Glomerular endothelial cell (primary cell): ENCODE results near the gene POLR2J. TPM values are rescaled to one million over a fixed set of nuclear protein-coding genes. Genes with fewer than 3 reads are reported as not detected.
"Not testable (repeated sequence)": the region's sequence is repeated elsewhere in the genome, so short reads cannot be mapped to it uniquely, and the experiment has no call there.

Source experiments
- DNase-seq: peaks from one replicate; pipeline ENCODE4 v3.0.0-alpha.2; 2011; ENCODE audit warnings: low read depth, low spot score; ENCODE audit errors: extremely low read depth
- total RNA-seq: library from RNA; depleted of rRNA; stranded (reverse); fragments of >200 nt; gene quantifications from 2 replicates; pipeline ENCODE4 v1.2.3, GENCODE V29; 2015

The POLR2J gene
- total RNA-seq, 1 donor from 2014 or later, result 50.5 TPM

- DNase-seq, result no peak
These were observed 10.9 kb downstream of the POLR2J start for GRCh38 chr7:102467581-102468477.

- DNase-seq, result no peak
These were observed 12.6 kb downstream of the POLR2J start for GRCh38 chr7:102466097-102466496.

GRCh38 chr7:102464577-102465280 is 14.0 kb downstream of the POLR2J start, which contains the start of the genes ALKBH4 and LRWD1:
Gene ALKBH4, minus strand, starts transcription at chr7:102464863. Its CDS starts 27 bp downstream, at chr7:102464836.
Gene LRWD1, plus strand, starts transcription at chr7:102464984. Its CDS starts 97 bp downstream, at chr7:102465081.
- no peak for DNase-seq

GRCh38 chr7:102463841-102464576 is 14.7 kb downstream of the POLR2J start:
- no peak for DNase-seq

GRCh38 chr7:102460467-102460866 is 18.3 kb downstream of the POLR2J start:
- DNase-seq, result no peak

DNA sequence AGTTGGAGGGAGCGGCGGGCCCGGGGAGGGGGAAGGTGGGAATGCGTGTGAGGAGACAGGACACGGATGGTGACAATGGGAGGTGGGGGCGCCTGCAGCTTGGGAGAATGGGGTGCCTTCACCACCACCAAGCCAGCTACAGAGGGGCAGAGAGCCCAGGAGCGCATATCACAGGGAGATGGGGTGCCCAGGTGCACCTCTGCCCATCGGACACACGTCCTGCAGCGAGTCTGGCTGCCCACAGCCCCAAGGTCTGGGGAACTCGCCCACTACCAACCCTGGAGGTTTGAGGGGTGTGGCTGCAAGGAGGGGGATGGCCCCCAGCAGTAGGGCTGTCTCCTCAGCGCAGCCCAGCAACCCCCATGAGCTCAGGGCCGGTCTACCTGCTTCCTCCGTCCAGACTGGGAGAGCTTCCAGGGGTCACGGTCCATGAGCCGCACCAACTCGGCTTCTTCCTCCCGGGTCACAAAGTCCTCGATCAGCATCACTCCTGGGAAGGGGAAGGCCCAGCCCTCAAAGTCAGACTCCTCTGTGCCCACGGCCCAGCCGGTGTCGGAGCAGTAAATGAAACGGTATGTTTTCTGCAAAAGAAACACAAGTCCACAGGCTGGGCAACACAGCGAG is 19.4 kb downstream of the POLR2J start:
- no peak for DNase-seq

- no peak for DNase-seq
These were observed 21.3 kb downstream of the POLR2J start for GRCh38 chr7:102457352-102457924.

DNA sequence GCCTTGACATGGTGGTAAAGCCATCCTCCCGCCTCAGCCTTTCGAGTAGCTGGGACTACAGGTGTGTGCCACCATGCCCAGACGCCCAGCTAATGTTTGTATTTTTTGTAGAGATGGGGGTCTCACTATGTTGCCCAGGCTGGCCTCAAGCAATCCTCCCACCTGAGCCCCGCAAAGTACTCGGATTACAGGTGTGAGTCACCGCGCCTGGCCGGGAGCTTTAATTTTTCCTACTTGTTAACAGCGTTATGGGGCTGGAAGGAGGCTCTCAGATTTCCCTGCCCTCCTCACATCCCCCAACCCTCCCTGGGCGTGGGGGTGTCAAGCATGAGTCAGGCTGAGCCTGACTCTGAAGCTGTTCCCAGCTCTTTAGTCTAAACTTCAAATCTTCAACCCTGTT is 22.4 kb downstream of the POLR2J start:
- DNase-seq, result no peak

GRCh38 chr7:102455596-102455995 is 23.1 kb downstream of the POLR2J start:
- DNase-seq, result no peak

GRCh38 chr7:102454932-102455331 is 23.8 kb downstream of the POLR2J start:
- not testable (repeated sequence) for DNase-seq

GRCh38 chr7:102454468-102454867 is 24.3 kb downstream of the POLR2J start:
- DNase-seq, result no peak

- DNase-seq, result no peak
These were observed 25.4 kb downstream of the POLR2J start for GRCh38 chr7:102453319-102453718.

DNA sequence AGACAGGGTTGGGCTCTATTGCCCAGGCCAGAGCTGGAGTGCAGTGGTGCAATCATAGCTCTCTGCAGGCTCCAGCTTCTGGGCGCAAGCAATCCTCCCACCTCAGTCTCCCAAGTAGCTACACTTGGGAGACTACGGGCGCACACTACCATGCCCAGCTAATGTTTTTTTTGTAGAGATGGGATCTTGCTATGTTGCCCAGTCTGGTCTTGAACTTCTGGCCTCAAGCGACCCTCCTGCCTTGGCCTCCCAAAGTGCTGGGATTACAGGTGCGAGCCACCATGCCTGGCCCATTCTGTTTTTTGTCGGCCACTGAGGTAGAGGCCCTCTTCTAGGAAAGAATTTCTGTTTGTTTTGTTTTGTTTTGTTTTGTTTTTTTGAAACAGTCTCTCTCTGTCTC is 26.3 kb downstream of the POLR2J start:
- no peak for DNase-seq

GRCh38 chr7:102451371-102452054 is 27.2 kb downstream of the POLR2J start:
- no peak for DNase-seq

GRCh38 chr7:102450242-102450641 is 28.5 kb downstream of the POLR2J start:
- no peak for DNase-seq

DNA sequence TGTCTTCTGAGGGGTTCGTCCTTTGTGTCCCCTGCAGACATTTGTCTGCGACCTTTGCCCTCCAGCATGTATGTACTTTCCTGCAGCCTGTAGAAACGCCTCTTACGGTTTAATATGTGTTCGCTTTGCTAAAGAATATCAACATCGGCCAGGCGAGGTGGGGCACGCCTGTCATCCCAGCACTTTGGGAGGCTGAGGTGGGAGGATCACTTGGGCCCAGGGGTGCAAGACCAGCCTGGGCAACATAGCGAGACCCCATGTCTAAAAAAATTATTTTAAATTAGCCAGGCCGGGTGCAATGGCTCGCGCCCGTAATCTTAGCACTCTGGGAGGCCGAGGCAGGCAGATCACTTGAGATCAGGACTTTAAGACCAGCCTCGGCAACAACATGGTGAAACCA is 29.6 kb downstream of the POLR2J start:
- no peak for DNase-seq

- DNase-seq, result no peak
These were observed 31.4 kb downstream of the POLR2J start for GRCh38 chr7:102447311-102447710.

GRCh38 chr7:102446387-102447156 is 32.1 kb downstream of the POLR2J start:
- DNase-seq, result no peak

DNA sequence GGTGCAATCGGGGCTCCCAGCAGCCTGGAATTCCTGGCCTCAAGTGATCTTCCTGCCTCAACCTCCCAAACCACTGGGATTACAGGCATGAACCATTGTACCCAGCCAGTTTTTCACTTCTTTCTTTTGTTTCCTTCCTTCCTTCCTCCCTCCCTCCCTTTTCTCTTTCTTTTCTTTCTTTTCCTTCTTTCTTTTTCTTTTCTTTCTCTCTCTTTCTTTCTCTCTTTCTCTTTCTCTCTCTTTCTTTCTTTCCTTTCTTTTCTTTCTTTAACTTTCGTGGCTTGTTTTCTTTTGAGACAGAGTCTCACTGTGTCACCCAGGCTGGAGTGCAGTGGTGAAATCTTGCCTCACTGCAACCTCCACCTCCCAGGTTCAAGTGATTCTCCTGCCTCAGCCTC is 33.0 kb downstream of the POLR2J start:
- DNase-seq, result no peak
